Sigmoid colon (tissue), 7 donors: ENCODE data around the gene BAHCC1. TPM values are rescaled to one million over a fixed set of nuclear protein-coding genes. Genes with fewer than 3 reads are reported as not detected.
A peak's percentile ranks its signal among the peaks of the same experiment; 100 is the strongest.
"Not testable (repeated sequence)": the region's sequence is repeated elsewhere in the genome, so short reads cannot be mapped to it uniquely, and the experiment has no call there.

Source experiments
- DNase-seq: peaks from one replicate; pipeline ENCODE4 v3.0.0-alpha.2; 2019
- H3K27ac ChIP-seq, 4 donors: fragments of 200-600 bp; sonication (generic); one replicate each; pipeline ENCODE4 v1.5.1; 2016 to 2019; ENCODE audit warnings: mild to moderate bottlenecking in 1 of 4
- H3K27me3 ChIP-seq, 3 donors: fragments of 200-600 bp; sonication (generic); one replicate each; pipeline ENCODE4 v1.5.1; 2019; ENCODE audit warnings: mild to moderate bottlenecking in 1 of 3
- H3K36me3 ChIP-seq, 4 donors: fragments of 200-600 bp; sonication (generic); one replicate each; pipeline ENCODE4 v1.5.1; 2016 to 2019
- H3K4me1 ChIP-seq, 4 donors: fragments of 200-600 bp; sonication (generic); one replicate each; pipeline ENCODE4 v1.5.1; 2017 to 2019
- H3K4me3 ChIP-seq, 4 donors: fragments of 200-600 bp; sonication (generic); one replicate each; pipeline ENCODE4 v1.5.1; 2017 to 2019; ENCODE audit warnings: mild to moderate bottlenecking in 2 of 4, moderate library complexity in 1 of 4
- H3K9me3 ChIP-seq, 4 donors: fragments of 200-600 bp in 3 of 4; sonication (generic) in 3 of 4; one replicate each; pipeline versions ENCODE4 v1.5.1 to v1.6.1; 2013 to 2019
- EP300 ChIP-seq, 4 donors: sonication (generic); formaldehyde crosslinking; IDR thresholded peaks; one replicate each; pipeline ENCODE4 v1.6.1; 2017; ENCODE audit warnings: antibody characterized with exemption in 4 of 4
- POLR2A ChIP-seq, 2 donors: fragments of 450-650 bp; IDR thresholded peaks; one replicate each; pipeline ENCODE4 v1.6.1; 2016; ENCODE audit warnings: antibody characterized with exemption in 2 of 2, mild to moderate bottlenecking in 2 of 2, moderate library complexity in 2 of 2
- POLR2AphosphoS5 ChIP-seq, 4 donors: sonication (generic); formaldehyde crosslinking; IDR thresholded peaks; one replicate each; pipeline ENCODE4 v1.6.1; 2017; ENCODE audit warnings: antibody characterized with exemption in 4 of 4
- WGBS, 2 donors: extraction: QIAGEN DNeasy Blood & Tissue Kit; methylation state at CpG; one replicate each; pipeline ENCODE4 v1.1.7; 2013; 5-methylcytosine and 5-hydroxymethylcytosine counted together
- intact Hi-C: fragments of 100-400 bp; cut with DNase I; formaldehyde crosslinking; loops from one replicate; pipeline ENCODE4 v1.15.1; 2023
- polyA plus RNA-seq, 3 donors: library from polyadenylated mRNA; stranded (reverse); fragments of 200-250 nt; gene quantifications; one replicate each; pipeline ENCODE4 v1.2.3, GENCODE V29; 2013
- total RNA-seq, 4 donors: library from RNA; depleted of rRNA; stranded (reverse); fragments of >200 nt; gene quantifications; one replicate each; pipeline ENCODE4 v1.1.0, GENCODE V29; 2016
- TF ChIP-seq, protein P1 (sequence below), 4 experiments: fragments of 450-650 bp in 3 of 4; fragments of 200-600 bp in 1 of 4; IDR thresholded peaks; one replicate each; pipeline ENCODE4 v1.5.1; 2016 to 2019; ENCODE audit warnings: antibody characterized with exemption in 4 of 4, mild to moderate bottlenecking in 3 of 4, moderate library complexity in 2 of 4
- donor health status: healthy with polysubstance abuse.
- donor health status: Bipolar disorder and iron deficiency.
- donor health status: healthy.

BAHCC1 gene
- total and polyA plus RNA-seq, 7 donors: 1.8 to 18.6 (median 6.4) TPM

DNA sequence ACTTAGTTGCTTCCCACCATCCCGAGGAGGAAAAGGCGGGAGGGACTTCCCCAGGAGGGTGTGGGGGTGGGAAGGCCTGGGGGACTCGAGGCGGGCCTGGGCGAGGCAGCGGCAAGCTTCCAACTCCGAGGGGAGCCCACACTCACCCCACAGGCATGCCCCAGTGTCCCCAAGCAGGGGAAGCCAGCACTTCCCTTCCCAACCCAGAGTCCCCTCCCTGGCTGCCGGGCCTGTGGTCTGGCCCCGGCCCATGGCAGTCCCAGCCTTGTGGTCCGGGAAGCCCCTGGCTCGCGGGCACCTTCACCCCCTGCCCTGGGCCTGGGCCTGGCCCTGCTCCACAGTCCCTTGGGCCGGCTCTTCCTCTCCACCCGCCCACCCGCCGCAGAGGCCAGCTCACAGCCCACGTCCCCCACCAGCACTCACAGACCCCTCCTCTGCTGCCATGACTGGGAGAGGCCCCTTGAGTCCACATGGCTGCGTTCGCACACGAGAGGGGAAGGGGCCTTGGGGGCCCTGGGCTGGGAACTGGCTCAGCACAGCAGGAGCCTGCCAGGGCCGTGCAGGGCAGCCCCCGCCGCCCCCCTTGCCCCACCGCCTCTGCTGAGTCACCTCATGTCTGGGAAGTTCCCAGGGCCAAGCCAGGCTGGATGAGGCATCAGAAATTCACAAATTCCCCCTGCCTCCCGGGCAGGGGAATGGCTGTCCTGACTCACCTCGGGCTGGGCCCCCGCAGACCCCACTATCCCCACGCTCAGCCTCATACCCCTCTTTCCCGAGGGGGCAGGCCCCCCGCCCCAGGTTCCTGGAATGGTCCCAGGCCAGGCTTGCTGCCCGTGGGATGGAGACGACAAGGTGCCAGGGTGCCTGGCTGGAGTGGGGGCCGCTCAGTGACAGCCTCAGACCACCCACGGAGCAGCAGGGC lies 27.8 kb downstream of the BAHCC1 start:
- intact Hi-C loops: no loop called here
- DNase-seq: peak; percentile 92
- H3K27ac ChIP-seq: peak overlapping the region; percentile 52 to 99 (median 73)
- no peak for TF ChIP-seq EP300 (IDR thresholded peaks at IDR 0.05)
- TF ChIP-seq POLR2AphosphoS5 (IDR thresholded peaks at IDR 0.05): peak in 1 of 4 donors; percentile 52
- TF ChIP-seq, protein P1, sequence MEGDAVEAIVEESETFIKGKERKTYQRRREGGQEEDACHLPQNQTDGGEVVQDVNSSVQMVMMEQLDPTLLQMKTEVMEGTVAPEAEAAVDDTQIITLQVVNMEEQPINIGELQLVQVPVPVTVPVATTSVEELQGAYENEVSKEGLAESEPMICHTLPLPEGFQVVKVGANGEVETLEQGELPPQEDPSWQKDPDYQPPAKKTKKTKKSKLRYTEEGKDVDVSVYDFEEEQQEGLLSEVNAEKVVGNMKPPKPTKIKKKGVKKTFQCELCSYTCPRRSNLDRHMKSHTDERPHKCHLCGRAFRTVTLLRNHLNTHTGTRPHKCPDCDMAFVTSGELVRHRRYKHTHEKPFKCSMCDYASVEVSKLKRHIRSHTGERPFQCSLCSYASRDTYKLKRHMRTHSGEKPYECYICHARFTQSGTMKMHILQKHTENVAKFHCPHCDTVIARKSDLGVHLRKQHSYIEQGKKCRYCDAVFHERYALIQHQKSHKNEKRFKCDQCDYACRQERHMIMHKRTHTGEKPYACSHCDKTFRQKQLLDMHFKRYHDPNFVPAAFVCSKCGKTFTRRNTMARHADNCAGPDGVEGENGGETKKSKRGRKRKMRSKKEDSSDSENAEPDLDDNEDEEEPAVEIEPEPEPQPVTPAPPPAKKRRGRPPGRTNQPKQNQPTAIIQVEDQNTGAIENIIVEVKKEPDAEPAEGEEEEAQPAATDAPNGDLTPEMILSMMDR (IDR thresholded peaks at IDR 0.05): no peak
- H3K9me3 ChIP-seq: no peaks in the 10 kb centered on the region
- WGBS, 2 donors: 48 to 72% methylated on average over 34 of the region's 34 CpGs
- peaks cover 0 to 80% (median 71%) of the 10 kb centered on the region in 4 donors for H3K4me1 ChIP-seq
- no peaks in the 10 kb centered on the region for H3K36me3 ChIP-seq
- no peak overlapping the region for H3K4me3 ChIP-seq
- no peaks in the 10 kb centered on the region for H3K27me3 ChIP-seq

DNA sequence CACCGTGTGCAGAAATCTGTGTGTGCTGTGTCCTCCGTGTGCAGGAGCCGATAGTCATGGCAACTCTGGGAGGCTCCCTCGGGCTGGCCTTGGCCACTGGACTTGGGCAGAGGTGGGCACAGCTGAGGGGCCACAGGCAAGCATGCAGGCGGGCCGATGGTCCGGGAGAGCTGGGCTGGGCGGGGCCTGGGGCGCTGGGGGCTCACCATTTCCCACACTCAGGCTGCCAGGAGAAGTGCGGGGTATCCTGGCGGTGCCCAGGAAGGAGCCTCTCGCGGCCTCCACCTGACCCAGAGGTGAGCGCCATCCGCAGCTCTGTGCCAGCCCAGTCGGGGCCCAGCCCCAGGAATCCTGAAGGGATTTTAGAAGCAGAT lies 28.4 kb downstream of the BAHCC1 start:
- peak overlapping the region; percentile 44 to 99 (median 70) for H3K27ac ChIP-seq
- no peak for DNase-seq
- peaks cover 0 to 80% (median 75%) of the 10 kb centered on the region in 4 donors for H3K4me1 ChIP-seq
- intact Hi-C loops: no loop called here
- no peaks in the 10 kb centered on the region for H3K27me3 ChIP-seq
- no peak overlapping the region for H3K4me3 ChIP-seq
- no peaks in the 10 kb centered on the region for H3K36me3 ChIP-seq
- 79 to 90% methylated on average over 16 of the region's 16 CpGs for WGBS, 2 donors
- TF ChIP-seq POLR2A (IDR thresholded peaks at IDR 0.05) (no peak), EP300 (IDR thresholded peaks at IDR 0.05) (no peak), POLR2AphosphoS5 (IDR thresholded peaks at IDR 0.05) (no peak)
- TF ChIP-seq, protein P1 (IDR thresholded peaks at IDR 0.05): no peak
- H3K9me3 ChIP-seq: no peaks in the 10 kb centered on the region

DNA sequence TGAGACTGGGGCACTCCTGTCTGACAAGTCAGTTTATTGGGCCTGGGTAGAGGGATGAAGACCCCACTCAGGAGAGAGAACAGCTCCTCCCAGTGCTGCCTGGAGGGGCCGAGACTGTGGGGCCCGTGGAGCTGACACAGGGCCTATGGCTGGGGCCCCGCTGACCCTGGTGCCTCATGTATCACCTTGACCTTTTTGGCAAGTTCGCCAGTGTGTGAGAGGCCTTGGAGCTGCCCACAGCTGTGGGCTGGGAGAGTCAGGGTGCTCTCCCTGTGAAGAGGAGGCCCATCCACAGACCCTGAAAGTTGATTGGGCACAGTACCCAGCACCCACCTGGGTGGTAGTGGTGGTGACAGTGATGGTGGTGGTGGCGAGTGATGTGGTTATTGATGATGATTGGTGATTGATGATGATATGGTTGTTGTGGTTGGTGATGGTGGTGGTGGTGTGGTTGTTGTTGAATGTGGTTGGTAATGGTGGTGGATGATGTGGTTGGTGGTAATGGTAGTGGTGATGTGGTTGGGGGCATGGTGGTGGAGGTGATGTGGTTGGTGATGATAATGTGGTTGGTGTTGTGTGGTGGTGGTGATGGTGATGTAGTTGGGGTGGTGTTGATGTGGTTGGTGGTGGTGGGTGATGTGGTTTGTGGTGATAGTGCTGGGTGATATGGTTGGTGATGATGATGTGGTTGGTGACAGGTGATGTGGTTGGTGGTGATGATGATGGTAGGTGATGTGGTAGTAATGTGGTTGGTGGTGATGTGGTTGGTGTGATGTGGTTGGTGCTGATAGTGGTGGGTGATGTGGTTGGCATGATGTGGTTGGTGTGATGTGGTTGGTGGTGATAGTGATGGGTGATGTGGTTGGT lies 29.1 kb downstream of the BAHCC1 start:
- no peak for TF ChIP-seq POLR2AphosphoS5 (IDR thresholded peaks at IDR 0.05)
- TF ChIP-seq, protein P1 (IDR thresholded peaks at IDR 0.05): no peak
- no peak for TF ChIP-seq POLR2A (IDR thresholded peaks at IDR 0.05)
- TF ChIP-seq EP300 (IDR thresholded peaks at IDR 0.05): no peak
- DNase-seq: no peak
- intact Hi-C loops: no loop called here
- H3K4me1 ChIP-seq: peaks cover 0 to 80% (median 76%) of the 10 kb centered on the region in 4 donors
- H3K4me3 ChIP-seq: no peak overlapping the region
- peak overlapping the region in 2 of 4 donors; percentile 44 to 99 for H3K27ac ChIP-seq
- H3K36me3 ChIP-seq: no peaks in the 10 kb centered on the region
- H3K9me3 ChIP-seq: no peaks in the 10 kb centered on the region
- no peaks in the 10 kb centered on the region for H3K27me3 ChIP-seq
- whole genome bisulfite sequencing, 2 donors: 95 to 97% methylated on average over 5 of the region's 5 CpGs

DNA sequence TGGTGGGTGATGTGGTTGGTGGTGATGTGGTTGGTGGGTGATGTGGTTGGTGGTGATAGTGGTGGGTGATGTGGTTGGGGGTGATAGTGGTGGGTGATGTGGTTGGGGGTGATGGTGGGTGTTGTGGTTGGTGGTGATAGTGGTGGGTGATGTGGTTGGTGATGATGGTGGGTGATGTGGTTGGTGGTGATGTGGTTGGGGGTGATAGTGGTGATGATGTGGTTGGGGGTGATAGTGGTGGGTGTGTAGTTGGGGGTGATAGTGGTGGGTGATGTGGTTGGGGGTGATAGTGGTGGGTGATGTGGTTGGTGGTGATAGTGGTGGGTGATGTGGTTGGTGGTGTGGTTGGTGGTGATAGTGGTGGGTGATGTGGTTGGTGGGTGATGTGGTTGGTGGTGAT lies 29.8 kb downstream of the BAHCC1 start:
- H3K4me1 ChIP-seq: peaks cover 0 to 80% (median 76%) of the 10 kb centered on the region in 4 donors
- H3K9me3 ChIP-seq, DNase-seq, H3K36me3 ChIP-seq, H3K27me3 ChIP-seq, H3K4me3 ChIP-seq, intact Hi-C loops, H3K27ac ChIP-seq: not testable (repeated sequence)

DNA sequence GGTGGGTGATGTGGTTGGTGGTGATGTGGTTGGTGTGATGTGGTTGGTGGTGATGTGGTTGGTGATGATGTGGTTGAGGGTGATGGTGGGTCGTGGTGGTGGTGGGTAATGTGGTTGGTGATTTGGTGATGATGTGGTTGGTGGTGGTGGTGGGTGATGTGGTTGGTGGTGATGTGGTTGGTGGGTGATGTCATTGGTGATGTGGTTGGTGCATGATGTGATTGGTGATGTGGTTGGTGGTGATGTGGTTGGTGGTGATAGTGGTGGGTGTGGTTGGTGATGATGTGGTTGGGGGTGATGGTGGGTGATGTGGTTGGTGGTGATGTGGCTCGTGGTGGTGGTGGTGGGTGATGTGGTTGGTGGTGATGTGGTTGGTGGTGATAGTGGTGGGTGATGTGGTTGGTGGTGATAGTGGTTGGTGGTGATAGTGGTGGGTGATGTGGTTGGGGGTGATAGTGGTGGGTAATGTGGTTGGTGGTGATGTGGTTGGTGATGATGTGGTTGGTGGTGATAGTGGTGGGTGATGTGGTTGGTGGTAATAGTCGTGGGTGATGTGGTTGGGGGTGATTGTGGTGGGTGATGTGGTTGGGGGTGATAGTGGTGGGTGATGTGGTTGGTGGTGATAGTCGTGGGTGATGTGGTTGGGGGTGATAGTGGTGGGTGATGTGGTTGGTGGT lies 30.6 kb downstream of the BAHCC1 start:
- H3K36me3 ChIP-seq, DNase-seq, H3K4me3 ChIP-seq, H3K27me3 ChIP-seq, intact Hi-C loops, H3K27ac ChIP-seq, H3K9me3 ChIP-seq: not testable (repeated sequence)
- 76 to 87% methylated on average over 4 of the region's 4 CpGs for WGBS, 2 donors
- H3K4me1 ChIP-seq: peaks cover 0 to 80% (median 74%) of the 10 kb centered on the region in 4 donors
